ENCODE data around the gene TCHH.

TCHH gene

DNA sequence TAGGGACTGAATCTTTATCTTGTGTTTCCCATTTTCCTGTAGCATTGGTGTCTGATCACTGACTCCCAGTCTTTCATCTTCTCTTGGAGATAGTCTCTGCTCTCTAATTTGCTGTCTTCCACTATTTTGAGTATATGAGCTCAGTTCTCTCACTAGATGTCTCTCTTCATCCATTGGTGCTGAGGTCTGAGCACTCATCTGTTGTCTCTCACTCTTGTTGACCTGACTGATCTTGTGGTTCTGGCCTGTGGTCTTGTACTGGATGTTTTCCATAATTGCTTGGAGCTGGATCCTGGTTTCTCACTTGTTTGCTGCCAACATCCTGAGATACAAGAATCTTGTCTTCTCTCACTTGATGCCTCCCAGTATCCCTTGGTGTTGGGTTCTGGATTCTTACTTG is 53.3 kb downstream of the TCHH start:
- no peak for DNase-seq (ENCODE audit: low read depth in 2 of 2)
